GM19438 (cell line): ENCODE data around the gene CLMN.
"Not testable (repeated sequence)": the region's sequence is repeated elsewhere in the genome, so short reads cannot be mapped to it uniquely, and the experiment has no call there.

ENCODE experiments used
- ATAC-seq: cut with Tn5 transposase; IDR thresholded peaks from one replicate; pipeline ENCODE4 v1.9.1; 2021; ENCODE audit warnings: low read depth; ENCODE audit not compliant: unreplicated experiment

CLMN gene

GRCh38 chr14:95149441-95149840, 170.3 kb downstream of the CLMN start:
- ATAC-seq = no peak

- ATAC-seq = no peak
Measured at GRCh38 chr14:95147597-95147996, 172.1 kb downstream of the CLMN start.

- ATAC-seq = no peak
Measured at GRCh38 chr14:95146079-95146771, 173.5 kb downstream of the CLMN start.

- no peak for ATAC-seq
Measured at GRCh38 chr14:95144849-95145248, 174.9 kb downstream of the CLMN start.

- no peak for ATAC-seq
Measured at GRCh38 chr14:95143808-95144620, 175.7 kb downstream of the CLMN start.

GRCh38 chr14:95142208-95142607, 177.5 kb downstream of the CLMN start:
- ATAC-seq = no peak

- no peak for ATAC-seq
Measured at GRCh38 chr14:95141684-95142083, 178.0 kb downstream of the CLMN start.

- no peak for ATAC-seq
Measured at GRCh38 chr14:95140060-95140858, 179.4 kb downstream of the CLMN start.

- ATAC-seq = no peak
Measured at GRCh38 chr14:95138876-95139275, 180.8 kb downstream of the CLMN start.

- ATAC-seq = not testable (repeated sequence)
Measured at GRCh38 chr14:95138455-95138854, 181.3 kb downstream of the CLMN start.

GRCh38 chr14:95137804-95138167, 181.9 kb downstream of the CLMN start:
- no peak for ATAC-seq

GRCh38 chr14:95137164-95137803, 182.4 kb downstream of the CLMN start:
- no peak for ATAC-seq

GRCh38 chr14:95136631-95137030, 183.1 kb downstream of the CLMN start:
- ATAC-seq = no peak

GRCh38 chr14:95134304-95134933, 185.3 kb downstream of the CLMN start:
- no peak for ATAC-seq

- ATAC-seq = no peak
Measured at GRCh38 chr14:95133282-95133681, 186.4 kb downstream of the CLMN start.

GRCh38 chr14:95132760-95133159, 186.9 kb downstream of the CLMN start:
- no peak for ATAC-seq
